GM19099 (cell line): ENCODE data around the gene ACTR3C.

Experiments
- POLR2A ChIP-seq: IDR thresholded peaks from 3 replicates; pipeline ENCODE4 v1.6.1; 2011; ENCODE audit warnings: low read depth; ENCODE audit not compliant: insufficient read length; ENCODE audit errors: extremely low read depth

ACTR3C gene

DNA sequence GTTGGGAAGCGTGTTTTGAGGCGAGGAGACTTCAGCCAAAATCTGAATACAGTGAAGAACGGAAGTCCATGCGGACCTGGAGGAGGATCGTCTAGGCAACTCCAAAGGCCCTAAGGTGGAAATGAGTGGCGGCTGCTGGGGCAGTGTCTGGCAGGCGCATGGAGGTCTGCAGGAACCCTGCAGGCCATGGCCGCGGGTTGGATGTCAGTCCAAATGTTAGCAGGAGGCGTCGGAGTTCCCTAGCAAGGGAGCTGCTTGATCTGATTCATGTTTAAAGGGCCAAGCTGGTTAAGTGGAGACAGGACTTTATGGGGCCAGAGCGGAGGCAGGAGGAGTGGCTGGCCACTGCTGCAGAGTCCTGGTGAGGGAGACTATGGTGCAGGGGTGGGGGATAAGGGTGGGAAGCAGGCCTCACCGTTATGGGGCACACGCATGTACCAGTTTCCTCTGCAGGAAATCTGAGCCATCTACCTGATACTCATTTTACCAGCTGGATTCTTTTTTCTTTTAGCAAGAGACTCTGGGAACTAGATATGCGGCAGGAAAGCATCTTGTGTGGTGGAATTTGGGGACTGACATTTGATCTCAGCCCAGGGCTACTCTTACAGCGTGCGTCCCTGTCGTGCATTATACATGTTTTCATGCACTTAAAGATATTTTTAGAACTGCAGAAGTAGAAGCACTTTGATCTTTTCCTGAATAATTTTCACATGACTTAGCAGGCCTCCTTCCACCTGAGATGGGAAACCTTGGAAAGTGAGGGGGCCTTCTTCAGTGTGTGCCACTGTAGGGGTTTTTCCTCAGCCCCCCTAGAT is 38.7 kb upstream of the ACTR3C start:
- TF ChIP-seq POLR2A = no peak

DNA sequence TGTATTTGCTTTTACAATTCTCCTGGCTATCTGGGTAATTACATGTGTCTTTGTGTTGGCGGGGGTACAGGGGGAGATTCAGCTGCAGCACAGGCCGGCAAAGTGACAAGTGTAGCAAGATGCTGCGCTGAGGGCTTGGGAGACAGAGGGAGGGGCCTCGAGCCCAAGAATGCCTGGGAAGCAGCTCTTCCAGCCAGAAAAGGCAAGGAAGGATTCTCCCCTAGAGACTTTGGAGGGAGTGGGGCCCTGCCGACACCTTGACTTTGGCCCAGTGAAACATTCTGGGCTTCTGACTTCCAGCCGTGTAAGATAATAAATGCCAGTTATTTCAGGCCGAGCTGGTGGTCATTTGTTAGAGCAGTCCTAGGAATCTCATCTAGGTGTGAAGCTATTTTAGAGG is 38.1 kb upstream of the ACTR3C start:
- TF ChIP-seq POLR2A = no peak

DNA sequence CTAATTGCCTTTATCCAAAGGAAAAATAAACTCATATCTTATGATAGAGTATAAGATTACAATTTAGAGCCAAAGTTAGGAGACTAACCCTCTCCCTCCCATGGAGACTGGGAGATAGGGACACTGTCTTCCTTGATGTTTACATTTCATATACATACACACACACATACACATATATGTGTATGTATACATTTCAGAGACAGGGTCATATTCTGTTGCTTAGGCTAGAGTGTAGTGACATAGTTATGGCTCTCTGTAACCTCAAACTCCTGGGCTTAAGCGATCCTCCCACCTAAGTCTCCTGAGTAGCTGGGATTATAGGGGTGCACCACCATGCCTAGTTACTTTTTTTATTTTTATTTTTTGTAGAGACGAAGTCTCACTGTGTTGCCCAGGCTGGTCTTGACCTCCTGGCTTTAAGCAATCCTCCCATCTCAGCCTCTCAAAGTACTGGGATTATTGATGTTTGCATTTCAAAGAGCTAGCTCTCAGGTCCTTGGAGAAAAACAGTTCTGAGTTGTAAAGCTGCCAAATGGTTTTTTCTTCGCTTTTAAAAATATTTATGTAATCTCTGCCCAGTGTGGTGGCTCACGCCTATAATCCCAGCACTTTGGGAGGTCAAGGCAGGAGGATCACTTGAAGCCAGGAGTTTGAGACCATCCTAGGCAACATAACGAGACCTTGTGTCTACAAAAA is 37.2 kb upstream of the ACTR3C start:
- TF ChIP-seq POLR2A = no peak

DNA sequence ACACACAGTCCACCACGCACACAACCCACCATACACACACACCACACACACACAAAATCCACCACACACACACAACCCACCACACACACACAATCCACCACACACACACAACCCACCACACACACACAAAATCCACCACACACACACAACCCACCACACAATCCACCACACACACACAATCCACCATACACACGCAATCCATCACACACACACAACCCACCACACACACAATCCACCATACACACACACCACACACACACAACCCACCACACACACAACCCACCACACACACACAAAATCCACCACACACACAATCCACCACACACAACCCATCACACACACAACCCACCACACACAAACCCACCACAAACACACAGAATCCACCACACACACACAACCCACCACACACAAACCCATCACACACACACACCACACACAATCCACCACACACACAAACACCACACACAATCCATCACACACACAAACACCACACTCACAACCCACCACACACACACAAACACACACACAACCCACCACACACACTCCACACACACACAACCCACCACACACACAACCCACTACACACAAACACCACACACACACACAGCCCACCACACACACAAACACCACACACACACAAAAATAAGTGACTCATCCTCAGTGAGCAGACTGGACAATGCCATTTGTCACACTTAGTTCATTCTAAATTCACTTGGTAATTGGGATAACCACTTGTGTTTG is 36.4 kb upstream of the ACTR3C start:
- TF ChIP-seq POLR2A = no peak

DNA sequence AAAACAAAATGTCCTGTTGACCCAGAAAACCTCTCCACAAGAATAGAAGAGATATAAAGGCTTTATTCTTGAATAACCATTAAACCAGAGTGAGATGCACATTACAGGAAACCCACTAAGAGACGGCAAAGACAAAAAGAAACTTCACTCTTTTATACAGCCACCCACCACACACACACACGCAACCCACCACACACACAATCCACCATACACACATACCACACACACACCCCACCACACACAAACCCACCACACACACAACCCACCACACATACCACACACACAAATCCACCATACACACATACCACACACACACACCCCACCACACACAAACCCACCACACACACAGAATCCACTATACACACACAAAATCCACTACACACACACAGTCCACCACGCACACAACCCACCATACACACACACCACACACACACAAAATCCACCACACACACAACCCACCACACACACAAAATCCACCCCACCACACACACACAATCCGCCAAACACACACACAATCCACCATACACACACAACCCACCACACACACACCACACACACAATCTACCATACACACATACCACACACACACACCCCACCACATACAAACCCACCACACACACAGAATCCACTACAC is 35.8 kb upstream of the ACTR3C start:
- no peak for TF ChIP-seq POLR2A

DNA sequence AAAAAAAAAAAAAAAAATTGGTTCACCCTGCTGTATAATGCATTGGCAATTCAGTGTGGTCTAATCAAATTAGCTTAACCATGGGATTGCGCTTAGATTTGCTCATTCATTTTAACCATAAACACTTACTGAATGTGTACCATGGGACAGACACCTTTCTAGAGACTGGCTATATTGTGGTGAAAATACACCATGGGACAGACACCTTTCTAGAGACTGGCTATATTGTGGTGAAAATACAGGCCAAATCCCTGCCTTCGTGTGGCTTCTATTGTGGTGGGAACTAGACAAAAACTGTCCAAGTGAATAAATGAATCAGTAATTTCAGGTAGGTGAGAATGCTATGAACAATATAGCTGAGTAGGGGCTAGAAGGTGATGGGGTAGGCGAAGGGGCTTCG is 35.1 kb upstream of the ACTR3C start:
- no peak for TF ChIP-seq POLR2A

DNA sequence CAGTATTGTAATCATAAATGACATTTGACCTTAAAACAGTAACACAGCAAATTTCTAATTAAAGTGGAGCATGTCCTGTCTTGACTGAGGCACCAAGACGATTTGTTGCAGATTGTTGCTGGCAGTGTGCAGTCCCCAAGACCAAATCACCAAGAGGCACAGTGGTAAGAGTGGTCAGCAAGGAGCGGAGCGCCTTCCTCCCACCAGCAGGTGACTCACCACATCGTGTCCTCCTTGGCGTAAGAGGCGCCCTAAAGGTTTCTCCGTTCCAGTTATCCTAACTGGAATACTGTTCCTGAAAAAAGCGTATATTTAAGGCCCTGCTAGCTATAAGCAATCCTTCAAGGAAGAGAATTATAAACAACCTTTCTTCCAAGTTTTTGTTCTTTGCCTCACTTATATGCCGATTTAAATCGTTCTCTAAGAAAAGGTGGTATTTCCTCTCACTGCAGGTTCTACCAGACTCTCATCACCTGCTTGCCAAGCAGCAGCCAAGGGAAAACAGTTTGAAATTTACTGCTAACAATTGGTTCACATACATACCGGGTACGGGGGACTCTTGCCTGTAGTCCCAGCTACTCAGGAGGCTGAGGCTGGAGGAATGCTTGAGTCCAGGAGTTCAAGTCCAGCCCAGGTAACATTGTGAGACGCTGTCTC is 34.6 kb upstream of the ACTR3C start:
- no peak for TF ChIP-seq POLR2A

DNA sequence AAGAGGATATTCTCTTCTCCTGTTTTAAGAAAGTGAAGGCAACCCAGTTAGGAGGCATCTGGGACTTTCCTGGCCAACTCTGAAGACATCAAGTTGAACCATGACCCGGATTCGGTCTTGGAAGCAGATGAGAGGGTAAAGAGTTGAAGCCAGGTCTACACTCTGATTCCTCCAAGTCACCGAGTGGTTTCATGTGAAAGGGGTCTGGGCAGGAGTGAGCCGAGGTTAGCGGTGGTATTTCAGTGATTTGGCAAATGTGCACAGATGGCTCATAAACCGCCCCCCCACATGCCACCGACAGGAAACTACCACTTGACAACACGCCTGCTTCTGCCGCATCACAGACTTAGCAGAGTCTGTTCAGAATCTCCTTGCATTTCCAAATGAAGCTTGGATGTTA is 33.9 kb upstream of the ACTR3C start:
- TF ChIP-seq POLR2A = peak; percentile 27

DNA sequence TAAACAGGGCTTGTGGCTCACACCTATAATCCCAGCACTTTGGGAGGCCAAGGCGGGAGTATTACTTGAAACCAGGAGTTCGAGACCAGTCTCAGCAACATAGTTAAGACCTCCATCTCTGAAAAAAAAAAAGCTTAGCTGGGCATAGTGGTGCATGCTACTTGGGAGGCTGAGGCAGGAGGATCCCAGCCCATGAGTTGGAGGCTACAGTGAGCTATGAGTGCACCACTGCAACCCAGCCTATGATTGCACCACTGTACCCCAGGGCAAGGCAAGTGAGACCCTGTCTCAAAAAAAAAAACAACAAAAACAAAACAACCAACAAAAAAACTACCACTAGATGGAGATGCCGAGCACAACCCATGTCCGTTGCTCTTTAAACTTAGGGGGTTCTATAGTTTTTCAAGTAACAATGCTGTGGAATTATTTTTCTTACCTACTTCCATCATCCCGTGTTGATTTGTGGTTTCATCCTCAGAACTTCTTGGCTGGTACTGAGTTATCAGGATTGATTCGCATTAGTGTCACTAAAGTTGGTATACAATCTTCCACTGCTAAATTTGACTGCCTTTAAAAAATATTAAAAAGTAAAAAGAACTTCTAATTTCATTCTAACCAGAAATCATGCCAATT is 33.0 kb upstream of the ACTR3C start:
- no peak for TF ChIP-seq POLR2A

DNA sequence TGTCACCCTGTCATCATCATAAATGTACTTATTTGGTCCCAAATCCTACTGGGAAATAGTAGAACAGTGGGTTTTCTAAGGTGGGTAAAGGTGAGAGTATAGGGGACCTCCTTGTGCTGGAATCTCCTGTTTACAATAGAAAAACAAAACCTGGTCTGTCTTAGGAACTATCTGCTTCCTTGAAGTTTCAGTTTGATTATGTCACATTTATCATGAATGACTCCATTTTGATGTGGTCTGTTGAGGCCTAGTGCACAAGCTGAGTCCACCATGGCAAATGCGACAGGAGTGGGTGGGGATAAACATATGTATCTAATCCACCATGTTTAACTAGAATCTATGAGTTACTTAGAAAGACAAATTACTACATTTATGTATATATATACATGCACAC is 32.3 kb upstream of the ACTR3C start:
- no peak for TF ChIP-seq POLR2A

DNA sequence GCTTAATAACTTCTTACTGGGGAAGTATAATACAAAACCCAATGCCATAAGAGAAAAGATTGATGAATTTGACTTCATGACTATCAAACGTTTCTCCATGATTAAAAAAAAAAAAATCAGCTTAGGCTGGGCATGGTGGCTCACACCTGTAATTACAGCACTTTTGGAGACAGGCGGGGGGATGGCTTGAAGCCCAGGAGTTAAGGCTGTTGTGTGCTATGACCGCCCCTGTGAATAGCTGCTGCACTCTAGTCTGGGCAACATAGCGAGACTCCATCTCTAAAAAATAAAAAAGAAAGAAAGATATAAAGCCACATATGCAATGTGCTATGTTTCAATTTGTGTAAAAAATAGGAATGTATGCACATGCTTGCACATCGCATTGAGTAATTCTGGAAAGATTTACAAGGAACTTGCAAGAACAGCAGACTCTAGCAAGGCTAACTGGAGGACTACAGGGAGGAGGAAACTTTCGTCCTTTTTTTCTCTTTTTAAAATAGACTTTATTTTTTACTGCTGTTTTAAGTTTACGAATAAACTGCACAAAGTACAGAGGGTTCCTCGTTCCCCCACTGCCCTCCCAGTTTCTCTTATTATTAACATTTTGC is 28.3 kb upstream of the ACTR3C start:
- no peak for TF ChIP-seq POLR2A

DNA sequence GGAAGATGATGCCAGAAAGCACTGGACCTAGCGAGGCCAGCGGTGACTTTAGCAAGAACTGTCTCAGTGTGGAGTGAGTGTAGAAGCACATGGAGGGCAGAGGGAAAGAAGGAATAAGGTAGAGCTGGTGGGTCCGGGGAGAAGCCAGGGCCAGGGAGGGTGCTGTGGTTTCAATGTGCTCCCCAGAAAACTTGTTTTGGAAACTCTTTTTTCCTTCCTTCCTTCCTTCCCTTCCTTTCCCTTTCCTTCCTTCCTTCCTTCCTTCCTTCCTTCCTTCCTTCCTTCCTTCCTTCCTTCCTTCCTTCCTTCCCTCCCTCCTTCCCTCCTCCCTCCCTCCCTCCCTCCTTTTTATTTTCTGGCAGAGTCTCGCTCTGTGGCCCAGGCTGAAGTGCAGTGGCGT is 23.6 kb upstream of the ACTR3C start:
- no peak for TF ChIP-seq POLR2A

DNA sequence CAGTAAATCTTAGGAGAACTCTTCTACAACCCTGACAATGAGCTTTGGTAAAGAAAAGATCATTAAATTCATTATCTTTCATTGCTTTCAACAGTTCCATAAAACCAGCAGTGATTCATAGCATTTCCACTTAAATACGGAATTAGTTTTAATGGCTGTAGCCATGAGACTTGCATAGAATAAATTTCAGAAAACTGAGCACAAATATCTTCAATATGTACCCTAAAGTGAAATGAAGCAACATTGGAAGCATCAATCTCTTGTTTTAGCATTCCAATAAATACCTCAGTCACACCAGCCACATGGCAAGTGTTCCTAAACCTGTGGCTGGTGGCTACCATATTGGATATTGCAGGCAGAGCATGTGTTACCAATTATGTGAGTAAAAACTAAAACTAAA is 21.7 kb upstream of the ACTR3C start:
- TF ChIP-seq POLR2A = no peak

DNA sequence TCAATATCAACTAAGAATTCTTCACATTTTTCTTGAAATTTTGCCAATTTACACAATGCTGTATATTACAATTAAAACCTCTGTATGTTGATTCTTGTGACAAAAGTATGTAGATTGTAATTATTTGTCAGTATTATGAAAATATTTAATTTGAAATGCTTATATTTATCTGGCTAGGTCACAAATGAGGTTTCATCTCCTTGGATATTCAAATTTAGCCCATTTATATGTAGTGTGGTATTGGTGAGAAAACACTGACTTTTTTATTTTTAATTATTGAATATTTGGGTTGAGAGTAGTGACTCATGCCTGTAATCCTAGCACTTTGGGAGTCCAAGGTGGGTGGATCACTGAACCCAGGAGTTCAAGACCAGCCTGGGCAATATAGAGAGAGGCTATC is 21.0 kb upstream of the ACTR3C start:
- TF ChIP-seq POLR2A = no peak
